Measurements from ENCODE around the gene LSAMP.

The LSAMP gene

GRCh38 chr3:115928376-115928775 lies 516.9 kb downstream of the LSAMP start:
- DNase-seq = no peak

GRCh38 chr3:115927197-115927596 lies 518.1 kb downstream of the LSAMP start:
- DNase-seq = no peak

DNA sequence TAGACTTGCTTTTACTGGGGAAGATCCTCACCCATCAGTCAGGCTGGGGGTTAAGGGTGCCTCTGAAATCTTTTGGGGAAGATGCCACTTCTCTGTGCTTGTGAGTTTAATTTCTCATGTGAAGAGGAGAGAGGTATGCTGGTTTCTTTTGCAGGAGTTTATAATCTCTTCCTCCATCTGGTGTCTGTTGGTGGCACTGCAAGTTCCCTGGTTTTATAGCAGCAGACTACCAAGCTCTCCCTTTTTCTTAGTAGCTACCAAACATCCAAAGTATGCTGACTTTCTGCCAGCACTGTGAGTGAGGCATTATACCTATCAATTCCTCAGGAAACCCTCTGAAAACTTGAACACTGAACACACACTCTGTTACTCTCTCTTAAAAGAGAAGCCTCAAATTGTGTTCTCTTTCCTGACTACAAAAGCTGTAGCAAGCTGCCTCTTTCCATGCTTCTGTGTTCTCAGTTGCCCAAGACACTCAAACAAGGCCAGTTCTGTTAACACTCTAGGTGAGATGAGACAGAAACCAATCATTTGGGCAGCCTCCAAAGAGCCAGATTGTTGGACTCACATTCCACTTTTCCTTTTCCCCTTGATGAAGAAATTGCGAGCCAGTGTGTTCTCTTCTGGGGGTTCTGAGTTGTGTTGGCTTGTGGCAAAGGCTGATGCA lies 522.5 kb downstream of the LSAMP start:
- DNase-seq = no peak

DNA sequence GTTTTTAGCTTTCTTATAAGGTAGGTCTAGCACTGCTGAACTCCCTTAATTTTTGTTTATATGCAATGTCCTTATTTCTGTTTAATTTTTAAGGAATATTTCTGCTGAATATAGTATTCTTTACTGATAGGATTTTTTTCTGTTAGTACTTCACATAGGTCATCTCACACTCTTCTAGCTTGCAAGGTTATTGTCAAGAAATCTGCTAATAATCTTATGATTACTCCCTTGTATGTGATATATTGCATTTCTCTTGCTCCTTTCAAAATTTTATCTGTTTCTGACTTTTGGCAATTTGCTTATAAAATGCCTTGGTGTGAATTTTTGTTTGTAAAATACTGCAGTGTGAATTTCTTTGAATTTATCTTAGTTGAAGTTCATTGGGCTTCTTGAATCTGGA lies 523.6 kb downstream of the LSAMP start:
- no peak for DNase-seq

- no peak for DNase-seq
Measured at GRCh38 chr3:115918900-115919299, 526.4 kb downstream of the LSAMP start.

DNA sequence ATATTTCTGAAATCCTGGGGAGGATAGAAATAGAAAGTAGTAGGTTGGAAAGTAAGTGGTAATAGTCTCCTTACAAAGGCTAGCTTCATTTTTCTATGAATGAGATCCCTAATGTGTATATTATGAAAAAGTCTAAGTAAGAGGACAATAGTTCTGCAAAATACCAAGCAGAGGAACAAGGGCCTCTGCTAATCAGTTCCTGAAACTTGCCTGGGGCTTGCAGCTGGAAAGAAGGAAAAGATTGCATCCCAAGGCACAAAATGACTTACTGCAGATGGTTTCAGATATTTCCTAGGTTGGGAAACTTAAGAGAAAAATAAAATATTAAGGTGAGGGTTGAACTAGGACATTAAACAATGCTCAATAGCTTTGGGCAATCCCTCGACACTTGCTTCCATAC lies 528.4 kb downstream of the LSAMP start:
- DNase-seq = no peak

GRCh38 chr3:115915061-115915460 lies 530.2 kb downstream of the LSAMP start:
- no peak for DNase-seq

GRCh38 chr3:115913069-115913686 lies 532.1 kb downstream of the LSAMP start:
- no peak for DNase-seq

GRCh38 chr3:115912372-115912771 lies 532.9 kb downstream of the LSAMP start:
- no peak for DNase-seq

DNA sequence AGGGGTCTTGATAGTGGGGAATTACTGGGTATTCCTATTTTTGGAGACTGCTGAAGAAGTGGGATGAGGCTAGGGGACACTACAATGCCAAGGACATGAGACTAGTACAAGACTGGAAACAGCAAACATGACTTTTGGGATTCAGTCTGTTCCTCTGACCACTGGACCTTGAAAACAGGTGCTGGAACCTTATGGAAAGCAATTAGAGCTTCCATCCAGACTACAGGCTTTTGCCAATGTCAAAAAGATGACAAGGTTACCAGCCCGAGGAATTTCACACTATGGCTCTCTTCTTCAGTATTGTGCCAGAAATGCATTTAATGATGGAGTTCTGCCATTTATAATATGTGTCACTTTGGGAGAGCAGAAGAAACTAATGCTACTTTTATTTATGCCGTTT lies 539.4 kb downstream of the LSAMP start:
- no peak for DNase-seq

DNA sequence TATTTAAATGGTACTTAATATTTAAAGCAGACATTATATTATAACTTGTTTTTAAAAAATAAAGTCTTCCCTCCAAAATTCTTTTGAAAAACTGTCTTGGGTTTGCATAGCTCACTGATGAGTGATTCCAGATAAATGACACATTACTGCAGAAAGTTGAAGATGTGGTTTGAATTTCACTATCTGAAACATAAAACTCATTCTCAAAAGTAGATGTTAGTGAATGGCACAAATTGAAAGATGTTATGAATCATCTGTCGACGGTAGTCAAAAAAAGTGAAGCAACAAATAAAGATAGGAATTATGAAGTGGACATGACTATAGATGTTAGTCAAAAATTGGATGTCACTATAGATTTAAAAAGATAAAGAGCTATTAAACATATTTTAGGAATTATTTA lies 541.4 kb downstream of the LSAMP start:
- no peak for DNase-seq

DNA sequence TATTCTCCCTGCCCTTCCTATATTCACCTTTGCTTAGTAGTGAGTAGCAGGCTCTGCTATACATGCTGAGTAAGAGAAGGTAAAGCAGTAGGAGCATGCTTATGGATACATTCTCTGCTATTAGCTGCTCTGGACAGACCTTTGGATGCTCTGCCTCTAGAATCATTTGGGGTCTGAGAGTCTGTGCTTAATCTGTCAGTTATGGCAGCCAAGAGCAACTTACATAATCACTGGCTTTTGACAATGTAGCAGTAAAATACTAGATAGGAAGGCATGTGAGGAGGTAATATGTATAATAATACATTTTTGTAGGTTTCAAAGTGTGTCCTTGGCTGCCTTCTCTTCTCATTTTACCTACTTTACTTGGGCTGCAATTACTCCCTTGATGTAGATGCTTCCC lies 544.3 kb downstream of the LSAMP start:
- DNase-seq = no peak

- DNase-seq = no peak
Measured at GRCh38 chr3:115899535-115899934, 545.8 kb downstream of the LSAMP start.

GRCh38 chr3:115898656-115899410 lies 546.5 kb downstream of the LSAMP start:
- DNase-seq = no peak

GRCh38 chr3:115891006-115891636 lies 554.2 kb downstream of the LSAMP start:
- DNase-seq = no peak

DNA sequence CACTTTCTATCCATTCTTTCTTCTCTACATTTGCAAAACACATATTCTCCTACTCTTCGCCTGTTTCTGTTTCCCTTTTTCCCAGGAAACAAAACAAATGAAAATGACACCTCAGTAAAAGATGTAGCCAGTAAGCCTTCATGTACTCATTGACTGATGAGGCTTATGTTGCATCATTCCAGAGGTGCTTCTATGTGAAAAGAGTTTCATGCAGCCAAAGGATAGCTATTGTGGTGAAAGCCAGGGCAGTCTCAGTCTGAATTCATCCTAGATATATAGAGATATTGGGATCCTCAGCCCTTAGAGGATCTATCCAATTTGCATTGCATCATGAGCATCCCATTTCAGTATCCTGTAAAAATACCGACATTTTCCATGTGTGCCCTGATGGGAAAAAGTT lies 554.7 kb downstream of the LSAMP start:
- no peak for DNase-seq

DNA sequence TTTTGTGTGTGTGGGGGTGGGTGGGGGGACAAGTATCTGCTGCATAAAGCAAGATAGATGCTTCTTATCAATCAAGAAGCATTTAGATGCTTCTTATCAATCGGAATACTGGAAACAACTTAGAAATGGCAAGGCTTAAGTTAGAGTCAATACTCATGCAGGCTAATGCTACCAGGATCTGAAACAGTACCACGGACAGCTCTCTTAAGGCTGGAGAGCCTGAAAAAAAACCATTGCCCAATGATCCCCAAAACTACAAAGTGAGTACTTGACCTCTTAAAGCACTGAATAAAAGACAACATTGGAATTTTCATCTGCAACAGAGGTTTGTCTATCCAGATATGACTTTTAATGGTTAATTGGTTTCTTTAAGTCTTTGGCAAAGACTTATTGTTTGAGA lies 559.7 kb downstream of the LSAMP start:
- no peak for DNase-seq

- no peak for DNase-seq
Measured at GRCh38 chr3:115877615-115877899, 567.7 kb downstream of the LSAMP start.

DNA sequence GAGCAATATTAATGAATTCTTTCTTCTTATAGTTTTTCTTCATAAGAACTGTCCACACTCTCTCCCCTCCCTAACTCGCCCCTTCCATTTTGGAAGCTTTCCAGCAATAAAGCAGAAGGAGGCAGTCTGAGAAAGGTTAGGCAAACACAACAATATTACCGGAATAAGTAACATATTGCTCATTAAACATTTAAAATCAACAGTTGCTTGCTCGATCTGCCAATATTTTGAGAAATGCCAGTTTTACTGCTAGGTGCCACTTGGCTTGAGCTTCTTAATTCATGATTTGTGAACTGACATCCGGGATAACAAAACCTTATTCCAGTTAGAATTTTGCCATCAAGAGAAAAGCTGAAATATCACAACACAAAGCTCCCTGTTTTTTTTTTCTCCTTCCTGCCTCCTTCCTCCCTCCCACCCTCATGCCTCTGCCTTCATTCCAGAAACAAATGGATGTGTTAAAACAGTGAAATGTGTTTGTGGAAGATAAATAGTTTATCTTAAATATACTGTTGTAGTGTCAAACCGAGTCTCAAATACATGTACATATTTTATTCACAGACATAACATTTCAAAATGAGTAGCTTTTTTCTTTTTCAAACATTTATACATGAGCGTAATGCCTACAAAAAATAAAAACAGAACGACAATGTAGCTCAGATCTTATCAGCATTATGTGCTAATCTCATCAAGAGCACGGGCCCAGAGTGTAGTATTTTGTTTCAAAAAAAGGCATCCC lies 568.2 kb downstream of the LSAMP start:
- DNase-seq = no peak

DNA sequence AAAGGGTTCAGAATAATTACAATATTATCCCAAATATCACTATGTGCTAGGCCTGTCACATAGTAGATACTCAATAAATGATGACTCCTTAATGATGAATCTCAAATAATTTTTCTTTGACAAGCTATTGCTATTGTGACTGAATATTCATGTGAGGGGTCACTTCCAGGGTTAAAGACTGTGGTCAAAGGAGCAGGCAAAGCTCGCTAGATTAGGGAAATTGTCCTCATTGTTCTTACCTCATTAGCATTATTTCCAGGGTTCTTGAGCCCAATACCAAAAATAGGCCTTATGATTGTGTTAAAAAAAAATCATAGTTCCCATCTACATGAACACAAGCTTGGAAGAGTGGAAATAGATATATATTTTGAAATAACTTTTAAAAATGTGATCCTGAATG lies 569.8 kb downstream of the LSAMP start:
- DNase-seq = no peak

DNA sequence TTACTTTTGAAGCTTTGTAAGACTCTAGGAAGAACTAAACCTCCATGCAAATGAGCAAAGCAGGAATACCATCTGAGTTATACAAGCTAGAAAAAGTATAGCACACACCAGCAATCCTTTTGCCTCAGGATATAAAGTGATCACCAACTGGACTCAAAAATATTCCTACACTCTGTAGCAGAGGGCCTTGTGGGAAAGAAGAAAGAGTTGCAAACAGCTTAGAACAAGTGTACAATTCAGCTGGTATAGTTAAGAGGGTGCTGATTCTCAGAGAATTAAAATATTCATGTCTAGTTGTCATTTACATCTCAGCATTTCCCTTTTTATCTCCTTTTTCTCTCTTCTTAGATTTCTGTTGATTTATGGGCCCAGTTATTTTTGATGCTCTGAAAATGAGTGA lies 573.6 kb downstream of the LSAMP start:
- DNase-seq = no peak

DNA sequence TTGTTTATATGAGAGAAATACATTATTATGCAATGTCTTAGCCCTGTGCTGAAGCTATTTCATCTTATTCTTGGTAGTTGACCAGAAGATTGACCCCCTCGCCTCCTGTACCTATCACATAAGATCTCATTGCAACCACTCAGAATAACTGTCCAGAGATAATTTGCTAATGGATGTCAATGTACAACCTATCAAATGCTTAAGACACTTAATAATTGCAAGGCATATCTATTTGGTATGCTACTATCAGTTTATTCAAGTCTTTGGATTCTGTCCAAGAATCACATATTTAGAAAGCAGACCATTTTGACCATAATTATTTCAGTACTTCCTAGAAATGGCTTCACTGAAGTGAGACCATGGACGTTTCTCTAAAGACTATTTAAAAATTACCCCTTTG lies 580.4 kb downstream of the LSAMP start:
- DNase-seq = no peak

DNA sequence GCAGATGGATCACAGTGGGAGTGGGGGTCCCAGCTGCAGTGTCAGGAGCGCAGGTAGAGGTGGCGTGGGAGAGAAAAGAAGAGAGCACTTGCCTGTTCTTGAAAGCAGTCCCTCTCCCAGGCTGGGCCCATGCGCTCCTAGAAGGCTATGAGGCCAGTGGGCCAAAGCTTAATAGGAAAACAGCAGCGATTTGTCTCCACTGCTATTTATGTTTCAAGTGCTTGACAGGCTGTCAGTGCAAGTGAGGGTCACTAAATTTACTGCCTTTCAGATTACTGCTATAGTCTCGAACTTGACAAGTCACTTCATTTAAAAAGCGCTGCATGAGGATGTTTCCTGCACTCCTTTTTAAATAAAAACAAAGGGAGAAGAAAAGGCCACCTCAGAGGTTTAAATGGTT lies 582.4 kb downstream of the LSAMP start:
- DNase-seq = no peak
